Osteocyte (in vitro differentiated cells): ENCODE data around the gene LYL1. TPM values are rescaled to one million over a fixed set of nuclear protein-coding genes. Genes with fewer than 3 reads are reported as not detected.

Experiments
- DNase-seq: peaks from one replicate; pipeline ENCODE4 v3.0.0; 2021; ENCODE audit warnings: mixed read lengths; ENCODE audit not compliant: unreplicated experiment; ENCODE audit errors: extremely low spot score
- H3K27ac Mint-ChIP-seq: one replicate; pipeline ENCODE4 v1.8.0; 2021; ENCODE audit warnings: mild to moderate bottlenecking, mixed read lengths; ENCODE audit not compliant: unreplicated experiment
- H3K27me3 Mint-ChIP-seq: one replicate; pipeline ENCODE4 v1.8.0; 2021; ENCODE audit warnings: mixed read lengths; ENCODE audit not compliant: unreplicated experiment
- H3K36me3 Mint-ChIP-seq: one replicate; pipeline ENCODE4 v1.8.0; 2021; ENCODE audit warnings: mixed read lengths; ENCODE audit not compliant: unreplicated experiment
- H3K4me1 Mint-ChIP-seq: one replicate; pipeline ENCODE4 v1.8.0; 2021; ENCODE audit warnings: mixed read lengths; ENCODE audit not compliant: unreplicated experiment
- H3K4me3 Mint-ChIP-seq: one replicate; pipeline ENCODE4 v1.8.0; 2021; ENCODE audit warnings: mild to moderate bottlenecking, moderate library complexity, mixed read lengths; ENCODE audit not compliant: unreplicated experiment
- H3K9me3 Mint-ChIP-seq: one replicate; pipeline ENCODE4 v1.8.0; 2021; ENCODE audit warnings: mixed read lengths; ENCODE audit not compliant: unreplicated experiment
- total RNA-seq: library from RNA; stranded (reverse); gene quantifications from 2 replicates; pipeline ENCODE4 v1.2.1, GENCODE V29; 2021
- TF ChIP-seq, protein P1 (sequence below): fragments of 200-600 bp; sonication (generic); IDR thresholded peaks from 2 replicates; pipeline ENCODE4 v1.5.0; 2021; ENCODE audit warnings: antibody characterized with exemption, mild to moderate bottlenecking, moderate library complexity

LYL1 gene
- total RNA-seq, 1 donor from 2014 or later = not detected

GRCh38 chr19:13090511-13091231 is 12.0 kb downstream of the LYL1 start:
- TF ChIP-seq, protein P1, sequence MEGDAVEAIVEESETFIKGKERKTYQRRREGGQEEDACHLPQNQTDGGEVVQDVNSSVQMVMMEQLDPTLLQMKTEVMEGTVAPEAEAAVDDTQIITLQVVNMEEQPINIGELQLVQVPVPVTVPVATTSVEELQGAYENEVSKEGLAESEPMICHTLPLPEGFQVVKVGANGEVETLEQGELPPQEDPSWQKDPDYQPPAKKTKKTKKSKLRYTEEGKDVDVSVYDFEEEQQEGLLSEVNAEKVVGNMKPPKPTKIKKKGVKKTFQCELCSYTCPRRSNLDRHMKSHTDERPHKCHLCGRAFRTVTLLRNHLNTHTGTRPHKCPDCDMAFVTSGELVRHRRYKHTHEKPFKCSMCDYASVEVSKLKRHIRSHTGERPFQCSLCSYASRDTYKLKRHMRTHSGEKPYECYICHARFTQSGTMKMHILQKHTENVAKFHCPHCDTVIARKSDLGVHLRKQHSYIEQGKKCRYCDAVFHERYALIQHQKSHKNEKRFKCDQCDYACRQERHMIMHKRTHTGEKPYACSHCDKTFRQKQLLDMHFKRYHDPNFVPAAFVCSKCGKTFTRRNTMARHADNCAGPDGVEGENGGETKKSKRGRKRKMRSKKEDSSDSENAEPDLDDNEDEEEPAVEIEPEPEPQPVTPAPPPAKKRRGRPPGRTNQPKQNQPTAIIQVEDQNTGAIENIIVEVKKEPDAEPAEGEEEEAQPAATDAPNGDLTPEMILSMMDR = no peak
- no peak for DNase-seq
- Mint-ChIP-seq H3K4me1 (peaks cover 54% of the 10 kb centered on the region), H3K4me3 (no peak overlapping the region), H3K27ac (peak overlapping the region; percentile 85), H3K36me3 (peaks cover 6% of the 10 kb centered on the region), H3K9me3 (no peaks in the 10 kb centered on the region), H3K27me3 (peaks cover 7% of the 10 kb centered on the region)

- H3K36me3 Mint-ChIP-seq = peaks cover 11% of the 10 kb centered on the region
- peaks cover 55% of the 10 kb centered on the region for H3K4me1 Mint-ChIP-seq
- peak overlapping the region; percentile 64 for H3K27ac Mint-ChIP-seq
These were observed 12.7 kb downstream of the LYL1 start for GRCh38 chr19:13089857-13090507.

DNA sequence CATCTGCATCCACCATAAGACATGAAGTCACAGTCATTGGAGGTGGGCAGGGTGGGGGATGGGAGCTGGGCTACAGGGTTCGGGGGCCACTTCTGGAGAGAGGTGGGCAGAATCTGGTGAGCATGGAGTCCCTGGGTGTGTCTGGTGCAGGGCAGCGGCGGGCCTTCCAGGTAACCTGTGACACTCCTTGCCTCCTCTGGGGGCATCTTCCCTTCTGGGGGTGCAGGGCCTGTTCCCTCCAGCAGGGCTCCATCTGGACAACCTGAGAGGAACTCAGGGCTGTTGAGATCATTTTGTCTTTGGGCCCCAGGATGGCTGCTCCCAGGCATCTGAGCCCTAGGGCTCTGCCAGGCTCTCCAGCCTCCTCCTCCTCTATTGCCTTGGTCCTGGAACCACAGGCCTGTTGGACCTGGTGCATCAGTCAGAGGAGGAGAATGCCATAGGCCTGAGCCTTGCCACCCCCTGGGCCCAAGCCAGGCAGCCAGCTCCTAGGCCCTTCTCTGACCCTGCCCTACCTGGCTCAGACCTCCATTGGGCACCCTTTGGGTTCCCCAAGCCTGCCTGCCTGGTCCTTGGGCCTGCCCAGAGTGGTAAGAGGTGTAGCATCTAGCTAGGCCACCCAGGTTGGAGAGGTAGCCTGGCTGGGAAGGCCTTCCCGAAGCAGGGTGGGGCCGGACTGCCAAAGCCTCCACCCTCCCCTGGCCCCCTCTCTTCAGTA is 13.4 kb downstream of the LYL1 start:
- TF ChIP-seq, protein P1 = peak; percentile 34
- peaks cover 52% of the 10 kb centered on the region for H3K4me1 Mint-ChIP-seq
- H3K27me3 Mint-ChIP-seq = peaks cover 8% of the 10 kb centered on the region
- DNase-seq = no peak
- H3K36me3 Mint-ChIP-seq = peaks cover 14% of the 10 kb centered on the region
- H3K9me3 Mint-ChIP-seq = no peaks in the 10 kb centered on the region
- no peak overlapping the region for H3K27ac Mint-ChIP-seq
- H3K4me3 Mint-ChIP-seq = no peak overlapping the region

More at GRCh38 chr19:13089857-13090507, 12.7 kb downstream of the LYL1 start:
- TF ChIP-seq, protein P1 = no peak
- DNase-seq = no peak
- no peaks in the 10 kb centered on the region for H3K9me3 Mint-ChIP-seq
- H3K4me3 Mint-ChIP-seq = no peak overlapping the region
- H3K27me3 Mint-ChIP-seq = peaks cover 8% of the 10 kb centered on the region

GRCh38 chr19:13087795-13088537 is 14.7 kb downstream of the LYL1 start:
- DNase-seq = no peak
- H3K27me3 Mint-ChIP-seq = peaks cover 8% of the 10 kb centered on the region
- H3K4me1 Mint-ChIP-seq = peaks cover 52% of the 10 kb centered on the region
- TF ChIP-seq, protein P1 = no peak
- H3K27ac Mint-ChIP-seq = no peak overlapping the region
- H3K9me3 Mint-ChIP-seq = no peaks in the 10 kb centered on the region
- no peak overlapping the region for H3K4me3 Mint-ChIP-seq
- H3K36me3 Mint-ChIP-seq = peaks cover 20% of the 10 kb centered on the region
